Neural cell (in vitro differentiated cells): ENCODE data around the gene AQP6. TPM values are rescaled to one million over a fixed set of nuclear protein-coding genes. Genes with fewer than 3 reads are reported as not detected.

Experiments used
- H2AFZ ChIP-seq: fragments of 200-600, 300-800 bp; sonication (generic), shearing (Covaris generic); 2 replicates; pipeline ENCODE4 v1.6.0; 2014; ENCODE audit warnings: low read depth, mild to moderate bottlenecking, antibody characterized with exemption, low read length, moderate library complexity
- H3F3A ChIP-seq: fragments of 200-600 bp; shearing (Covaris generic); 2 replicates; pipeline ENCODE4 v1.6.1; 2016; ENCODE audit warnings: mild to moderate bottlenecking, moderate library complexity, mixed read lengths, antibody characterized with exemption, low read length; ENCODE audit not compliant: insufficient read depth, poor library complexity, severe bottlenecking
- H3K27ac ChIP-seq: fragments of 200-600, 300-800 bp; sonication (generic), shearing (Covaris generic); 2 replicates; pipeline ENCODE4 v1.5.1; 2014; ENCODE audit warnings: mild to moderate bottlenecking, low read length, moderate library complexity
- H3K27me3 ChIP-seq: fragments of 300-800, 200-600 bp; sonication (generic), shearing (Covaris generic); 2 replicates; pipeline ENCODE4 v1.6.0; 2014; ENCODE audit warnings: mild to moderate bottlenecking, low read depth, low read length, moderate library complexity; ENCODE audit not compliant: insufficient read depth
- H3K36me3 ChIP-seq: fragments of 300-800, 200-600 bp; sonication (generic), shearing (Covaris generic); 2 replicates; pipeline ENCODE4 v1.5.1; 2014; ENCODE audit warnings: mild to moderate bottlenecking, antibody characterized with exemption, low read length, moderate library complexity; ENCODE audit not compliant: insufficient read depth
- H3K4me2 ChIP-seq: fragments of 300-800, 200-600 bp; sonication (generic), shearing (Covaris generic); 2 replicates; pipeline ENCODE4 v1.6.0; 2014; ENCODE audit warnings: mild to moderate bottlenecking, low read length
- H3K4me3 ChIP-seq: fragments of 300-800, 200-600 bp; sonication (generic), shearing (Covaris generic); 2 replicates; pipeline ENCODE4 v1.5.1; 2014; ENCODE audit warnings: mild to moderate bottlenecking, low read length, moderate library complexity
- H3K79me2 ChIP-seq: fragments of 200-600 bp; shearing (Covaris generic); replicated peaks from 2 replicates; pipeline ENCODE4 v1.6.0; 2014; ENCODE audit warnings: mild to moderate bottlenecking, low read length, moderate library complexity; ENCODE audit not compliant: insufficient read depth
- H3K9ac ChIP-seq: fragments of 300-800, 200-600 bp; sonication (generic), shearing (Covaris generic); 2 replicates; pipeline ENCODE4 v1.6.1; 2016; ENCODE audit warnings: mild to moderate bottlenecking, low read length, mixed read lengths
- H3K9me2 ChIP-seq: fragments of 200-600 bp; shearing (Covaris generic); 2 replicates; pipeline ENCODE4 v1.6.1; 2016; ENCODE audit warnings: mild to moderate bottlenecking, low read length, mixed read lengths; ENCODE audit not compliant: insufficient read depth
- H3K9me3 ChIP-seq: fragments of 200-600, 300-800 bp; sonication (generic), shearing (Covaris generic); 2 replicates; pipeline ENCODE4 v1.6.1; 2016; ENCODE audit warnings: mild to moderate bottlenecking, mixed run types, low read length, moderate library complexity, mixed read lengths
- H4K20me1 ChIP-seq: fragments of 200-600 bp; shearing (Covaris generic); 2 replicates; pipeline ENCODE4 v1.6.1; 2016; ENCODE audit warnings: mild to moderate bottlenecking, mixed run types; ENCODE audit not compliant: insufficient read depth
- EZH2 ChIP-seq: fragments of 200-600, 300-800 bp; shearing (Covaris generic), sonication (generic); IDR thresholded peaks from 2 replicates; pipeline ENCODE4 v1.6.1; 2014; ENCODE audit warnings: antibody characterized with exemption, low read length, borderline replicate concordance, mild to moderate bottlenecking; ENCODE audit not compliant: insufficient read depth, poor library complexity, severe bottlenecking
- POLR2AphosphoS5 ChIP-seq: IDR thresholded peaks from 2 replicates; pipeline ENCODE4 v1.6.1; 2012
- RAD21 ChIP-seq: fragments of 450-650 bp; conservative IDR thresholded peaks from 2 replicates; pipeline ENCODE4 v1.6.1; 2014; ENCODE audit warnings: antibody characterized with exemption, mild to moderate bottlenecking, moderate library complexity
- REST ChIP-seq: IDR thresholded peaks from 2 replicates; pipeline ENCODE4 v1.6.1; 2012; ENCODE audit warnings: borderline replicate concordance
- TAF1 ChIP-seq: IDR thresholded peaks from 2 replicates; pipeline ENCODE4 v1.6.1; 2012; ENCODE audit warnings: low read depth
- polyA plus RNA-seq: library from polyadenylated mRNA; depleted of rRNA; stranded (reverse); fragments of >200 nt; gene quantifications from 2 replicates; pipeline ENCODE4 v1.2.3, GENCODE V29; 2014

AQP6 gene
- polyA plus RNA-seq, 1 donor from 2014 or later, result not detected

GRCh38 chr12:49959685-49960473, 12.9 kb upstream of the AQP6 start:
- Histone ChIP-seq H3K36me3 (no peaks in the 10 kb centered on the region), H3K9me2 (no peaks in the 10 kb centered on the region), H3K27me3 (peaks cover 32% of the 10 kb centered on the region), H3K4me3 (no peak overlapping the region), H3F3A (no peaks in the 10 kb centered on the region), H2AFZ (no peak overlapping the region), H3K9ac (no peak overlapping the region), H4K20me1 (no peaks in the 10 kb centered on the region), H3K9me3 (no peaks in the 10 kb centered on the region), H3K79me2 (no peaks in the 10 kb centered on the region), H3K4me2 (no peak overlapping the region), H3K27ac (no peak overlapping the region)
- TF ChIP-seq TAF1, result no peak
- no peak for TF ChIP-seq REST

GRCh38 chr12:49960474-49961110, 12.2 kb upstream of the AQP6 start:
- H2AFZ ChIP-seq, result no peak overlapping the region
- no peaks in the 10 kb centered on the region for H3K9me3 ChIP-seq
- no peaks in the 10 kb centered on the region for H4K20me1 ChIP-seq
- H3K79me2 ChIP-seq, result no peaks in the 10 kb centered on the region
- H3K27me3 ChIP-seq, result peaks cover 32% of the 10 kb centered on the region
- H3F3A ChIP-seq, result no peaks in the 10 kb centered on the region
- no peak overlapping the region for H3K4me2 ChIP-seq
- H3K9ac ChIP-seq, result no peak overlapping the region
- no peaks in the 10 kb centered on the region for H3K36me3 ChIP-seq
- no peak for TF ChIP-seq POLR2AphosphoS5
- no peak overlapping the region for H3K27ac ChIP-seq
- H3K9me2 ChIP-seq, result no peaks in the 10 kb centered on the region
- H3K4me3 ChIP-seq, result no peak overlapping the region

GRCh38 chr12:49961111-49961922, 11.4 kb upstream of the AQP6 start, which contains the start of gene AQP5:
Gene AQP5, plus strand, starts transcription at chr12:49961872. Its CDS starts 146 bp downstream, at chr12:49962018.
- Histone ChIP-seq H3K9me3 (no peaks in the 10 kb centered on the region), H3K4me3 (peak within 1 kb of the TSS; percentile 49), H3F3A (no peaks in the 10 kb centered on the region), H3K4me2 (no peak within 1 kb of the TSS), H2AFZ (no peak within 1 kb of the TSS), H3K9ac (no peak within 1 kb of the TSS), H3K27ac (no peak within 1 kb of the TSS), H3K36me3 (no peaks in the 10 kb centered on the region), H3K9me2 (no peaks in the 10 kb centered on the region), H3K79me2 (no peaks in the 10 kb centered on the region), H3K27me3 (peaks cover 32% of the 10 kb centered on the region), H4K20me1 (no peaks in the 10 kb centered on the region)
- TF ChIP-seq RAD21 (no peak), EZH2 (peak; percentile 70)
